HEK293 (cell line): Measurements from ENCODE around the gene MMS19.
A peak's percentile ranks its signal among the peaks of the same experiment; 100 is the strongest.
"Not testable (repeated sequence)": the region's sequence is repeated elsewhere in the genome, so short reads cannot be mapped to it uniquely, and the experiment has no call there.

Experiments used
- CTCF ChIA-PET: fragments of 350-600 bp; formaldehyde crosslinking; extraction: SDS; loops from one replicate; lab custom pipeline; 2021; ENCODE audit warnings: antibody characterized with exemption; lab: Yijun Ruan, JAX
- POLR2A ChIA-PET: fragments of 300-600 bp; formaldehyde crosslinking; extraction: SDS; loops from one replicate; lab custom pipeline; 2020; ENCODE audit warnings: antibody characterized with exemption, inconsistent platforms; lab: Yijun Ruan, JAX
- H3K27ac ChIP-seq: fragments of 200-500 bp; sonication (Bioruptor generic); 2 replicates; pipeline ENCODE4 v1.5.1; 2014; ENCODE audit warnings: low read depth, low read length, control low read depth, inconsistent platforms; ENCODE audit errors: extremely low read depth
- H3K36me3 ChIP-seq, 2 experiments: fragments of 200-500 bp in 1 of 2; sonication (Bioruptor generic) in 1 of 2; 1 replicate in 1 of 2; 2 replicates in 1 of 2; pipeline ENCODE4 v1.5.1; 2014 to 2017; ENCODE audit warnings: inconsistent platforms in 2 of 2, low read length in 2 of 2; ENCODE audit not compliant: control insufficient read depth in 2 of 2, insufficient read depth in 1 of 2
- H3K4me1 ChIP-seq: fragments of 200-500 bp; sonication (Bioruptor generic); 2 replicates; pipeline ENCODE4 v1.5.1; 2014; ENCODE audit warnings: mild to moderate bottlenecking, low read length, inconsistent platforms; ENCODE audit not compliant: control insufficient read depth, insufficient read depth
- H3K4me3 ChIP-seq: 2 replicates; pipeline ENCODE4 v1.5.1; 2011; ENCODE audit warnings: low read depth, mild to moderate bottlenecking, control low read depth, low read length, moderate library complexity
- H3K9me3 ChIP-seq: fragments of 200-500 bp; sonication (Bioruptor generic); 2 replicates; pipeline ENCODE4 v1.5.1; 2014; ENCODE audit warnings: low read depth, low read length, inconsistent platforms; ENCODE audit not compliant: control insufficient read depth, insufficient read depth
- FEZF1 ChIP-seq: fragments of 450-650 bp; formaldehyde crosslinking; IDR thresholded peaks from 2 replicates; pipeline ENCODE4 v1.5.1; 2016; ENCODE audit warnings: missing biosample characterization, missing genetic modification characterization
- ZBTB17 ChIP-seq: fragments of 450-650 bp; formaldehyde crosslinking; IDR thresholded peaks from 2 replicates; pipeline ENCODE4 v1.5.1; 2016; ENCODE audit warnings: missing biosample characterization, missing genetic modification characterization
- ZFP41 ChIP-seq: fragments of 450-650 bp; formaldehyde crosslinking; IDR thresholded peaks from 2 replicates; pipeline ENCODE4 v1.5.1; 2016; ENCODE audit warnings: missing biosample characterization, missing genetic modification characterization, borderline replicate concordance
- ZNF16 ChIP-seq: fragments of 450-650 bp; formaldehyde crosslinking; IDR thresholded peaks from 2 replicates; pipeline ENCODE4 v1.5.1; 2016; ENCODE audit warnings: low read depth, missing biosample characterization, missing genetic modification characterization
- ZNF19 ChIP-seq: fragments of 450-650 bp; formaldehyde crosslinking; IDR thresholded peaks from 2 replicates; pipeline ENCODE4; 2016; ENCODE audit warnings: missing biosample characterization, missing genetic modification characterization, low read depth
- ZNF335 ChIP-seq: fragments of 450-650 bp; formaldehyde crosslinking; conservative IDR thresholded peaks from 2 replicates; pipeline ENCODE4 v1.5.1; 2016; ENCODE audit warnings: missing biosample characterization, missing genetic modification characterization
- ZNF600 ChIP-seq: fragments of 450-650 bp; formaldehyde crosslinking; IDR thresholded peaks from 2 replicates; pipeline ENCODE4 v1.5.1; 2016; ENCODE audit warnings: missing biosample characterization, missing genetic modification characterization
- ZNF623 ChIP-seq: fragments of 450-650 bp; formaldehyde crosslinking; IDR thresholded peaks from 2 replicates; pipeline ENCODE4 v1.5.1; 2016; ENCODE audit warnings: missing biosample characterization, missing genetic modification characterization
- ZNF707 ChIP-seq: fragments of 450-650 bp; formaldehyde crosslinking; IDR thresholded peaks from 2 replicates; pipeline ENCODE4 v1.5.1; 2016; ENCODE audit warnings: missing biosample characterization, missing genetic modification characterization
- TF ChIP-seq, protein P1 (sequence below): fragments of 450-650 bp; formaldehyde crosslinking; IDR thresholded peaks from 2 replicates; pipeline ENCODE4 v1.5.1; 2017; ENCODE audit warnings: missing biosample characterization, missing genetic modification characterization

MMS19 gene

DNA sequence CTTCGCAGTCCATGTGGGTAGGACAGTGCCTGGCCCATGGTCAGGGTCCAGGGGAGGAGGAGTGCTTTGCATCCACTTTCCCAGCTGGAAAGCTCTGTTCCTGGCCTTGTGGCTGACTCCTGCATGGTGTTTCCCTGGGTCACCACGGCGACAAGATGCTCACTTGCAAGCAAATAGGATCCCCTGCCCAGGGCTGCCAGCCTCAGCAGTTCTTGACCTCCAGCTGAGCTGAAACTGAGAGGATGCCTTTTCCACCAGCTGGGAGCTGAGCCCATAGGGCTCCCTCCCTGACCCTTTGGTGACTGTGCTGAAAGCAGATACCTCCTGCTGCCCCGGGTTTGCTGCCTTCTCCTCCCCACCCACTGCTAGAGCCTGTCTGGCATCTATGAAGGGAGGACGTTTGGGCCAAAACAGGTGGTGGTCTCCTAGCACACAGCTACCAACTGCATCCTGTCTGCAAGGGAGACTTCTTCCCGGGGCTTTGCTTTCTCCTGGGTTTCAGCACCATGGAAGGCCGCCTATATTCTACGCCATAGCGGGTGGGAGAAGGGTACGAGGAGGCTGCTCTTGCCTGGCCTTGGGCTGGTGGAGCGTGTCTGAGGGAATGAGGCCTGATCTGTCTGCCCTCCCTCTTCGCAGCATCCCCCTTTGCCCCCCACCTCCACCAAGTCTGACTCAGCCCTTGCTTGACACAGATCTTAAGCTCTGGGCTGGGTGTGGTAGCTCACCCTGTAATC, 34.9 kb upstream of the MMS19 start (continued):
- no peak for TF ChIP-seq ZNF707 (tag by site-specific recombination)
- no peak for TF ChIP-seq ZFP41 (tag by site-specific recombination)
- TF ChIP-seq FEZF1 = peak; percentile 83

GRCh38 chr10:97531401-97531986, 33.3 kb upstream of the MMS19 start:
- Histone ChIP-seq H3K36me3 (no peaks in the 10 kb centered on the region), H3K9me3 (no peaks in the 10 kb centered on the region), H3K4me1 (no peaks in the 10 kb centered on the region), H3K4me3 (no peak overlapping the region), H3K27ac (no peak overlapping the region)
- POLR2A ChIA-PET = no interaction called here
- CTCF ChIA-PET = interaction anchor here (0.6 to 2.0 kb wide), 3 partner anchors 16 to 768 kb away, joined by 3 to 11 read pairs (median 6); no protein-coding TSS in a partner anchor
- TF ChIP-seq ZNF623 = no peak
- TF ChIP-seq, protein P1, sequence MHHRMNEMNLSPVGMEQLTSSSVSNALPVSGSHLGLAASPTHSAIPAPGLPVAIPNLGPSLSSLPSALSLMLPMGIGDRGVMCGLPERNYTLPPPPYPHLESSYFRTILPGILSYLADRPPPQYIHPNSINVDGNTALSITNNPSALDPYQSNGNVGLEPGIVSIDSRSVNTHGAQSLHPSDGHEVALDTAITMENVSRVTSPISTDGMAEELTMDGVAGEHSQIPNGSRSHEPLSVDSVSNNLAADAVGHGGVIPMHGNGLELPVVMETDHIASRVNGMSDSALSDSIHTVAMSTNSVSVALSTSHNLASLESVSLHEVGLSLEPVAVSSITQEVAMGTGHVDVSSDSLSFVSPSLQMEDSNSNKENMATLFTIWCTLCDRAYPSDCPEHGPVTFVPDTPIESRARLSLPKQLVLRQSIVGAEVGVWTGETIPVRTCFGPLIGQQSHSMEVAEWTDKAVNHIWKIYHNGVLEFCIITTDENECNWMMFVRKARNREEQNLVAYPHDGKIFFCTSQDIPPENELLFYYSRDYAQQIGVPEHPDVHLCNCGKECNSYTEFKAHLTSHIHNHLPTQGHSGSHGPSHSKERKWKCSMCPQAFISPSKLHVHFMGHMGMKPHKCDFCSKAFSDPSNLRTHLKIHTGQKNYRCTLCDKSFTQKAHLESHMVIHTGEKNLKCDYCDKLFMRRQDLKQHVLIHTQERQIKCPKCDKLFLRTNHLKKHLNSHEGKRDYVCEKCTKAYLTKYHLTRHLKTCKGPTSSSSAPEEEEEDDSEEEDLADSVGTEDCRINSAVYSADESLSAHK (tag by site-specific recombination) = 0 out of 2 replicates have a peak, but pooled peaks have one; percentile 21
- no peak for TF ChIP-seq ZFP41 (tag by site-specific recombination)

DNA sequence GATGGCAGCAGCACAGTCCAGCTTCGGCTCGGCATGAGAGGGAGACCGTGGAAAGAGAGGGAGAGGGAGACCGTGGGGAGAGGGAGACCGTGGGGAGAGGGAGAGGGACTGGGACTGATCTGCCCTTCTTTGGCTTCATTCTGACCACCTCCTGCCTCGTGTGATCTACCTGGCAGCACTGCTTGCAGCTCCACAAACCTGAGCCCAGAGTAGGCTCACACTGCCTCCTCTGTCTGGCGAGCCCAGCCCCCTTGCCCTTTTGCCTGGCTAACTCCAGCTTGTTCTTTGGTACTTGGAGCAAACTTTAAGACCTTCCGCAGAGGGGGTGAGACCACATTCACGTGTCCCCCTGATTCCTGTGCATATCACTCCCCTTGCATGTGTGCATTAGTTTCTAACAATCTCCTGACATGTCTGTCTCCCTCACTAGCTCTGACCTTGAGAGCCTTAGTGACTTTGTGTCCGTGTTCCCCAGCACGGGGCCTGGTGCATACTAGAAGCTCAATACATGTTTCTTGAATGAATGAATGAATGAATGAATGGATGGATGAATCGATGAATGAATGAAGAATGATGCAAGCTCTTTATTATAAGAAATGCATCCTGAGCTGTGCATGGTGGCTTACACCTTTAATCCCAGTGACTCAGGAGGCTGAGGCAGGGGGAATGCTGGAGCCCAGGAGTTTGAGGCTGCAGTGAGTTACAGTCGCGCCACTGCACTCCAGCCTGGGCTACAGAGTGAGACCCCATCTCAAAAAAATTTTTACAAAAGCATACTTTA, 31.7 kb upstream of the MMS19 start:
- CTCF ChIA-PET = interaction anchor here (0.7 to 2.0 kb wide), 3 partner anchors 9 to 33 kb away, joined by 3 to 6 read pairs (median 3); no protein-coding TSS in a partner anchor
- Histone ChIP-seq H3K9me3 (no peaks in the 10 kb centered on the region), H3K4me3 (no peak overlapping the region), H3K27ac (no peak overlapping the region), H3K36me3 (no peaks in the 10 kb centered on the region), H3K4me1 (no peaks in the 10 kb centered on the region)
- TF ChIP-seq ZNF335 (no peak), ZNF600 (0 out of 2 replicates have a peak, but pooled peaks have one; percentile 23), ZBTB17 (tag by site-specific recombination) (peak; percentile 29; the same call in 1 of the 2 replicates)
- POLR2A ChIA-PET = no interaction called here

- CTCF ChIA-PET = not testable (repeated sequence)
Measured at GRCh38 chr10:97528876-97529275, 30.7 kb upstream of the MMS19 start.

GRCh38 chr10:97525683-97526110, 27.5 kb upstream of the MMS19 start:
- CTCF ChIA-PET = interaction anchor here (0.8 to 1.8 kb wide), 2 partner anchors 9 to 22 kb away, joined by 3 to 9 read pairs; no protein-coding TSS in a partner anchor
- TF ChIP-seq ZNF19 (tag by site-specific recombination) (no peak), ZNF16 (tag by site-specific recombination) (peak; percentile 75; the same call in 1 of the 2 replicates)
- H3K27ac ChIP-seq = no peak overlapping the region
- no peak overlapping the region for H3K4me3 ChIP-seq
- H3K4me1 ChIP-seq = no peaks in the 10 kb centered on the region
- POLR2A ChIA-PET = no interaction called here
- H3K9me3 ChIP-seq = no peaks in the 10 kb centered on the region
- no peaks in the 10 kb centered on the region for H3K36me3 ChIP-seq

More at GRCh38 chr10:97528876-97529275, 30.7 kb upstream of the MMS19 start:
- POLR2A ChIA-PET, H3K4me1 ChIP-seq, H3K4me3 ChIP-seq, H3K36me3 ChIP-seq, H3K9me3 ChIP-seq, H3K27ac ChIP-seq: not testable (repeated sequence)
